Loucy (cell line): ENCODE measurements around the gene DCUN1D3.
A peak's percentile ranks its signal among the peaks of the same experiment; 100 is the strongest.

Source experiments
- H2AFZ ChIP-seq: fragments of 200-600 bp; sonication (generic); 2 replicates; pipeline ENCODE4 v1.6.0; 2016; ENCODE audit warnings: antibody characterized with exemption, mild to moderate bottlenecking, low read length, moderate library complexity
- H3F3A ChIP-seq: fragments of 200-600 bp; 2 replicates; pipeline ENCODE4 v1.6.0; 2016; ENCODE audit warnings: antibody characterized with exemption, low read depth, mild to moderate bottlenecking
- H3K27me3 ChIP-seq: fragments of 200-600 bp; sonication (generic); 2 replicates; pipeline ENCODE4 v1.6.1; 2014; ENCODE audit warnings: low read length, mild to moderate bottlenecking; ENCODE audit not compliant: insufficient read depth, poor library complexity, severe bottlenecking
- H3K36me3 ChIP-seq: fragments of 200-600 bp; sonication (generic); 2 replicates; pipeline ENCODE4 v1.6.1; 2016; ENCODE audit warnings: low read length; ENCODE audit not compliant: insufficient read depth
- H3K4me1 ChIP-seq: fragments of 200-600 bp; sonication (generic); 2 replicates; pipeline ENCODE4 v1.5.1; 2014; ENCODE audit warnings: low read length, mild to moderate bottlenecking; ENCODE audit not compliant: insufficient read depth, poor library complexity, severe bottlenecking
- H3K4me2 ChIP-seq: fragments of 200-600 bp; sonication (generic); 2 replicates; pipeline ENCODE4 v1.6.0; 2014; ENCODE audit warnings: antibody characterized with exemption, low read length, low read depth, mild to moderate bottlenecking; ENCODE audit not compliant: poor library complexity, severe bottlenecking
- H3K4me3 ChIP-seq: fragments of 200-600 bp; sonication (generic); 2 replicates; pipeline ENCODE4 v1.5.1; 2014; ENCODE audit warnings: low read length, mild to moderate bottlenecking, mixed read lengths; ENCODE audit not compliant: poor library complexity, severe bottlenecking
- H3K79me2 ChIP-seq: fragments of 200-600 bp; sonication (generic); 2 replicates; pipeline ENCODE4 v1.6.1; 2014; ENCODE audit warnings: low read length; ENCODE audit not compliant: insufficient read depth
- H3K9ac ChIP-seq: fragments of 200-600 bp; sonication (generic); 2 replicates; pipeline ENCODE4 v1.6.0; 2014; ENCODE audit warnings: mild to moderate bottlenecking, low read depth, low read length, moderate library complexity; ENCODE audit not compliant: poor library complexity, severe bottlenecking
- H3K9me2 ChIP-seq: fragments of 200-600 bp; sonication (generic); replicated peaks from 2 replicates; pipeline ENCODE4 v1.6.1; 2016; ENCODE audit warnings: low read depth, low read length, mixed read lengths
- H3K9me3 ChIP-seq: fragments of 200-600 bp; sonication (generic); 2 replicates; pipeline ENCODE4 v1.6.1; 2014; ENCODE audit warnings: mild to moderate bottlenecking, antibody characterized with exemption, low read length, low read depth; ENCODE audit not compliant: insufficient read depth
- H4K20me1 ChIP-seq: fragments of 200-600 bp; sonication (generic); 2 replicates; pipeline ENCODE4 v1.6.0; 2014; ENCODE audit warnings: antibody characterized with exemption, low read length, mild to moderate bottlenecking; ENCODE audit not compliant: insufficient read depth, poor library complexity, severe bottlenecking
- EZH2phosphoT487 ChIP-seq: fragments of 200-600 bp; IDR thresholded peaks from 2 replicates; pipeline ENCODE4 v1.6.1; 2018; ENCODE audit warnings: antibody characterized with exemption, mild to moderate bottlenecking, moderate library complexity, borderline replicate concordance
- TF ChIP-seq, protein P1 (sequence below): fragments of 200-600 bp; sonication (generic); conservative IDR thresholded peaks from 2 replicates; pipeline ENCODE4 v1.5.1; 2014; ENCODE audit warnings: mild to moderate bottlenecking, antibody characterized with exemption, low read length

Gene DCUN1D3

DNA sequence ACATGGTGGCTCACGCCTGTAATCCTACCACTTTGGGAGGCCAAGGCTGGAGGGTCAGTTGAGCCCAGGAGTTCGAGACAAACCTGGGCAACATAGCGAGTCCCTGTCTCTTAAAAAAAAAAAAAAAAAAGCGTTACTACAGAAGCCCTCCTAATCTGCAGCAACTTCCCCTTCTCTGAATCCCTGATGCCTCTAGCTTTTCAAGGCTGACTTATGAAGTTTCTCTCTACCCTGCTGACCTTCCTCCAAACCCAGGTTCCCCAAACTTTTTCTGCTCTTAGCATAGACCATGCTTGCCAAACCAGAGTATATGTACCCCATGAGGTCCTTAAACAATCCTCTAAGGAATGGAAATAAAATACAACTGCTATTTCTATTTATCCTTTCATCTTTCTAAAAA, 16.8 kb upstream of the DCUN1D3 start:
- Histone ChIP-seq H3F3A (no peaks in the 10 kb centered on the region), H3K36me3 (no peaks in the 10 kb centered on the region), H4K20me1 (no peaks in the 10 kb centered on the region), H3K4me2 (no peak overlapping the region), H3K9me2 (no peaks in the 10 kb centered on the region), H3K4me3 (no peak overlapping the region), H3K4me1 (peaks cover 14% of the 10 kb centered on the region), H2AFZ (no peak overlapping the region), H3K27me3 (no peaks in the 10 kb centered on the region), H3K9me3 (no peaks in the 10 kb centered on the region), H3K9ac (no peak overlapping the region), H3K79me2 (no peaks in the 10 kb centered on the region)
- TF ChIP-seq, protein P1, sequence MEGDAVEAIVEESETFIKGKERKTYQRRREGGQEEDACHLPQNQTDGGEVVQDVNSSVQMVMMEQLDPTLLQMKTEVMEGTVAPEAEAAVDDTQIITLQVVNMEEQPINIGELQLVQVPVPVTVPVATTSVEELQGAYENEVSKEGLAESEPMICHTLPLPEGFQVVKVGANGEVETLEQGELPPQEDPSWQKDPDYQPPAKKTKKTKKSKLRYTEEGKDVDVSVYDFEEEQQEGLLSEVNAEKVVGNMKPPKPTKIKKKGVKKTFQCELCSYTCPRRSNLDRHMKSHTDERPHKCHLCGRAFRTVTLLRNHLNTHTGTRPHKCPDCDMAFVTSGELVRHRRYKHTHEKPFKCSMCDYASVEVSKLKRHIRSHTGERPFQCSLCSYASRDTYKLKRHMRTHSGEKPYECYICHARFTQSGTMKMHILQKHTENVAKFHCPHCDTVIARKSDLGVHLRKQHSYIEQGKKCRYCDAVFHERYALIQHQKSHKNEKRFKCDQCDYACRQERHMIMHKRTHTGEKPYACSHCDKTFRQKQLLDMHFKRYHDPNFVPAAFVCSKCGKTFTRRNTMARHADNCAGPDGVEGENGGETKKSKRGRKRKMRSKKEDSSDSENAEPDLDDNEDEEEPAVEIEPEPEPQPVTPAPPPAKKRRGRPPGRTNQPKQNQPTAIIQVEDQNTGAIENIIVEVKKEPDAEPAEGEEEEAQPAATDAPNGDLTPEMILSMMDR: no peak
- TF ChIP-seq EZH2phosphoT487: no peak

DNA sequence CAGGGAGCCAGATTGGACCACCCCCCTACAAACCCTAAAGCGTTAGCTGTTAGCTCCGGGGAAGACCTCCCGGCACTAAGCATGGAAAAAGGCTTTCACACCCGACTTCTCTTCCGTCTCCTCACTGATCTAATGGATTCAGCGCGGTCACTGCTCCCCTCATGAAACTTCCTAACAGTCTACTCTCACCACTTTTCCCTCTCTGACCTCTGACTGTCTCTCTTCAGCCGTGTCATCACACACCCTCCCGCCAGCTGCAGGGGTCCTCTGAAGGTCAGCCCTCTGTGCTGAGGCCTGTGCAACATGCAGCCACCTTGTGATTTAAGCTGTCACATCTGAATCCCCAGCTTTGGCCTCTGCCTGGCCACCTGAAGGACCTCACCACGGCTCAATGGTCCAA, 16.1 kb upstream of the DCUN1D3 start:
- Histone ChIP-seq H3K9me3 (no peaks in the 10 kb centered on the region), H3F3A (no peaks in the 10 kb centered on the region), H3K9ac (no peak overlapping the region), H3K4me1 (peaks cover 18% of the 10 kb centered on the region), H3K36me3 (no peaks in the 10 kb centered on the region), H3K4me3 (no peak overlapping the region), H3K4me2 (no peak overlapping the region), H3K79me2 (no peaks in the 10 kb centered on the region), H4K20me1 (no peaks in the 10 kb centered on the region), H2AFZ (no peak overlapping the region), H3K9me2 (no peaks in the 10 kb centered on the region), H3K27me3 (no peaks in the 10 kb centered on the region)
- TF ChIP-seq, protein P1: no peak
- no peak for TF ChIP-seq EZH2phosphoT487

DNA sequence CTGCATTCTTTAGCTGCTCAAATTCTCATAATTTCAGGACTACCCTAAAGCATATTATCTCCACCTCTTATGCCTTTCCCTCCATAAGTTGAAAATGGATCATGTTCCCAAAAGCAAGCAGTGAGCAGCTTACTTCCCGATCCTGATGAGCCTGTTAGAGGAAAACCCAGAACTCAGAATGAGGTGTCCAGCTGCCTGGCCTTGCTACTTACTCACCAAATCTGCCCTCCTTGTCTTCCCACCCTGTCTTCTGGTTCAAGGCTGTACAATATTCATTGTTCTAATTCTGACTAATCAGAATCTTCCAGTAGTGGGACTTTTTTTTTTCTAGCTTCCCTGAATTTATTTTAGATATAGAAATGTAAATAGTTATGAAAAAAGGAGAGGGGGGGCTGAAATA, 11.2 kb upstream of the DCUN1D3 start:
- Histone ChIP-seq H3K4me3 (no peak overlapping the region), H3K4me1 (peaks cover 27% of the 10 kb centered on the region), H3K36me3 (no peaks in the 10 kb centered on the region), H3K9me3 (no peaks in the 10 kb centered on the region), H3K27me3 (no peaks in the 10 kb centered on the region), H3F3A (peaks cover 5% of the 10 kb centered on the region; the same call in 1 of the 2 replicates), H3K9me2 (no peaks in the 10 kb centered on the region), H3K4me2 (peak overlapping the region; percentile 26), H2AFZ (no peak overlapping the region), H3K9ac (peak overlapping the region; percentile 5), H4K20me1 (no peaks in the 10 kb centered on the region), H3K79me2 (no peaks in the 10 kb centered on the region)
- TF ChIP-seq, protein P1: no peak
- TF ChIP-seq EZH2phosphoT487: no peak
